WTC11 (cell line): ENCODE data around the gene EML2. TPM values are rescaled to one million over a fixed set of nuclear protein-coding genes. Genes with fewer than 3 reads are reported as not detected.

Experiments
- ATAC-seq: fragments of 200-7000 bp; cut with Tn5 transposase; 2 replicates; pipeline ENCODE4 v1.10.0; 2021; ENCODE audit warnings: mild to moderate bottlenecking, moderate library complexity
- CTCF ChIA-PET: fragments of 300-600 bp; sonication (Branson Sonifier 250); formaldehyde crosslinking; loops from one replicate; lab custom pipeline; 2021; ENCODE audit warnings: antibody characterized with exemption; lab: Charles Lee
- POLR2A ChIA-PET: fragments of 350-600 bp; sonication (Branson Sonifier 250); formaldehyde crosslinking; loops from one replicate; lab custom pipeline; 2021; ENCODE audit warnings: antibody characterized with exemption; lab: Charles Lee
- DNase-seq: peaks from one replicate; pipeline ENCODE4 v3.0.0; 2021; ENCODE audit warnings: low spot score
- H3K27ac Mint-ChIP-seq: 2 replicates; pipeline ENCODE4 v1.8.0; 2021; ENCODE audit warnings: mixed read lengths
- H3K27me3 Mint-ChIP-seq: 2 replicates; pipeline ENCODE4 v1.8.0; 2021; ENCODE audit warnings: low read depth, mild to moderate bottlenecking, moderate library complexity, mixed read lengths
- H3K36me3 Mint-ChIP-seq: 2 replicates; pipeline ENCODE4 v1.8.0; 2021; ENCODE audit warnings: mixed read lengths
- H3K4me1 Mint-ChIP-seq: 2 replicates; pipeline ENCODE4 v1.8.0; 2022; ENCODE audit warnings: mixed read lengths
- H3K4me3 Mint-ChIP-seq: 2 replicates; pipeline ENCODE4 v1.8.0; 2021; ENCODE audit warnings: mild to moderate bottlenecking, moderate library complexity, mixed read lengths
- H3K9me3 Mint-ChIP-seq: 2 replicates; pipeline ENCODE4 v1.8.0; 2021; ENCODE audit warnings: mixed read lengths
- ATF3 ChIP-seq: sonication (generic); formaldehyde crosslinking; conservative IDR thresholded peaks from 2 replicates; pipeline ENCODE4 v1.8.1; 2022; ENCODE audit warnings: mild to moderate bottlenecking, missing genetic modification reagents
- E2F4 ChIP-seq: sonication (generic); formaldehyde crosslinking; IDR thresholded peaks from 2 replicates; pipeline ENCODE4 v1.8.1; 2022; ENCODE audit warnings: low read depth, mild to moderate bottlenecking, moderate library complexity, missing genetic modification reagents, borderline replicate concordance
- ELF4 ChIP-seq: sonication (generic); formaldehyde crosslinking; IDR thresholded peaks from 2 replicates; pipeline ENCODE4 v1.8.1; 2022; ENCODE audit warnings: low read depth, mild to moderate bottlenecking, moderate library complexity, missing genetic modification reagents
- ETV6 ChIP-seq: sonication (generic); formaldehyde crosslinking; IDR thresholded peaks from 2 replicates; pipeline ENCODE4 v1.8.1; 2022; ENCODE audit warnings: mild to moderate bottlenecking, missing genetic modification reagents
- HMGA2 ChIP-seq: fragments of 250-450 bp; sonication (Bioruptor Pico); IDR thresholded peaks from 2 replicates; pipeline ENCODE4 v1.4.0; 2021; ENCODE audit warnings: mild to moderate bottlenecking, moderate library complexity
- JAZF1 ChIP-seq: fragments of 250-450 bp; sonication (Bioruptor Pico); IDR thresholded peaks from 2 replicates; pipeline ENCODE4 v1.9.0; 2021; ENCODE audit warnings: moderate library complexity, mild to moderate bottlenecking, inconsistent platforms
- KAT7 ChIP-seq: sonication (generic); formaldehyde crosslinking; IDR thresholded peaks from 2 replicates; pipeline ENCODE4 v1.8.1; 2023; ENCODE audit warnings: missing genetic modification reagents, mild to moderate bottlenecking, borderline replicate concordance
- NR3C1 ChIP-seq: sonication (generic); formaldehyde crosslinking; conservative IDR thresholded peaks from 2 replicates; pipeline ENCODE4 v1.8.1; 2023; ENCODE audit warnings: low read depth, mild to moderate bottlenecking, missing genetic modification reagents
- PRDM15 ChIP-seq: sonication (generic); formaldehyde crosslinking; IDR thresholded peaks from 2 replicates; pipeline ENCODE4 v1.8.0; 2022; ENCODE audit warnings: missing genetic modification reagents
- SMAD4 ChIP-seq: sonication (generic); formaldehyde crosslinking; IDR thresholded peaks from 2 replicates; pipeline ENCODE4 v1.8.0; 2022; ENCODE audit warnings: mild to moderate bottlenecking, missing genetic modification reagents
- TEAD4 ChIP-seq: sonication (generic); formaldehyde crosslinking; IDR thresholded peaks from 2 replicates; pipeline ENCODE4 v1.8.0; 2022; ENCODE audit warnings: mild to moderate bottlenecking, missing genetic modification reagents
- ZNF121 ChIP-seq: sonication (generic); formaldehyde crosslinking; IDR thresholded peaks from 2 replicates; pipeline ENCODE4 v1.8.0; 2023; ENCODE audit warnings: missing genetic modification reagents
- ZNF263 ChIP-seq: sonication (generic); formaldehyde crosslinking; IDR thresholded peaks from 2 replicates; pipeline ENCODE4 v1.8.1; 2022; ENCODE audit warnings: low read depth, mild to moderate bottlenecking, moderate library complexity, missing genetic modification reagents
- ZNF423 ChIP-seq: fragments of 250-450 bp; sonication (Bioruptor Pico); IDR thresholded peaks from 2 replicates; pipeline ENCODE4 v2.1.2; 2022; ENCODE audit warnings: mild to moderate bottlenecking, moderate library complexity
- total RNA-seq: library from RNA; stranded (reverse); gene quantifications from 3 replicates; pipeline ENCODE4 v1.2.3, GENCODE V29; 2021
- TF ChIP-seq, protein P1 (sequence below): sonication (generic); formaldehyde crosslinking; IDR thresholded peaks from 2 replicates; pipeline ENCODE4 v1.8.1; 2022; ENCODE audit warnings: mild to moderate bottlenecking, moderate library complexity, missing genetic modification reagents
- TF ChIP-seq, protein P2 (sequence below): sonication (generic); formaldehyde crosslinking; IDR thresholded peaks from 2 replicates; pipeline ENCODE4 v1.8.0; 2022; ENCODE audit warnings: mild to moderate bottlenecking, missing genetic modification reagents
- TF ChIP-seq, protein P3 (sequence below): sonication (generic); formaldehyde crosslinking; IDR thresholded peaks from 2 replicates; pipeline ENCODE4 v1.8.1; 2023; ENCODE audit warnings: mild to moderate bottlenecking, moderate library complexity, missing genetic modification reagents
- TF ChIP-seq, protein P4 (sequence below): fragments of 250-450 bp; sonication (Bioruptor Pico); IDR thresholded peaks from 2 replicates; pipeline ENCODE4 v2.1.2; 2022; ENCODE audit warnings: mild to moderate bottlenecking, moderate library complexity

The EML2 gene
- total RNA-seq, 1 experiment from 2014 or later, result 63.3 TPM

- H3K9me3 Mint-ChIP-seq, result no peaks in the 10 kb centered on the region
- no peak overlapping the region for H3K27ac Mint-ChIP-seq
- peak overlapping the region; percentile 65 for H3K4me3 Mint-ChIP-seq
- H3K36me3 Mint-ChIP-seq, result no peaks in the 10 kb centered on the region
- H3K27me3 Mint-ChIP-seq, result peaks cover 81% of the 10 kb centered on the region
- ATAC-seq, result no peak
- no peak for DNase-seq
- peak; percentile 75 for TF ChIP-seq ETV6
- TF ChIP-seq, protein P1, sequence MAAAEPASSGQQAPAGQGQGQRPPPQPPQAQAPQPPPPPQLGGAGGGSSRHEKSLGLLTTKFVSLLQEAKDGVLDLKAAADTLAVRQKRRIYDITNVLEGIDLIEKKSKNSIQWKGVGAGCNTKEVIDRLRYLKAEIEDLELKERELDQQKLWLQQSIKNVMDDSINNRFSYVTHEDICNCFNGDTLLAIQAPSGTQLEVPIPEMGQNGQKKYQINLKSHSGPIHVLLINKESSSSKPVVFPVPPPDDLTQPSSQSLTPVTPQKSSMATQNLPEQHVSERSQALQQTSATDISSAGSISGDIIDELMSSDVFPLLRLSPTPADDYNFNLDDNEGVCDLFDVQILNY (CRISPR knock-in tag), result no peak
- no peak for TF ChIP-seq TEAD4 (CRISPR knock-in tag)
- POLR2A ChIA-PET, result interaction anchor here (0.5 kb wide), 1 partner anchor 15 kb away, joined by 3 read pairs; no protein-coding TSS in a partner anchor
- H3K4me1 Mint-ChIP-seq, result peaks cover 57% of the 10 kb centered on the region
- CTCF ChIA-PET, result interaction anchor here (0.9 to 5.2 kb wide), 5 partner anchors 10 to 73 kb away, joined by 3 to 81 read pairs (median 4); partner anchors contain the start of gene EML2
These were observed 38.1 kb downstream of the EML2 start for GRCh38 chr19:45601115-45601514.

- no peak for DNase-seq
- TF ChIP-seq, protein P2, sequence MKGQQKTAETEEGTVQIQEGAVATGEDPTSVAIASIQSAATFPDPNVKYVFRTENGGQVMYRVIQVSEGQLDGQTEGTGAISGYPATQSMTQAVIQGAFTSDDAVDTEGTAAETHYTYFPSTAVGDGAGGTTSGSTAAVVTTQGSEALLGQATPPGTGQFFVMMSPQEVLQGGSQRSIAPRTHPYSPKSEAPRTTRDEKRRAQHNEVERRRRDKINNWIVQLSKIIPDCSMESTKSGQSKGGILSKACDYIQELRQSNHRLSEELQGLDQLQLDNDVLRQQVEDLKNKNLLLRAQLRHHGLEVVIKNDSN, result no peak
- no peak for TF ChIP-seq ZNF263 (CRISPR knock-in tag)
- TF ChIP-seq, protein P3, sequence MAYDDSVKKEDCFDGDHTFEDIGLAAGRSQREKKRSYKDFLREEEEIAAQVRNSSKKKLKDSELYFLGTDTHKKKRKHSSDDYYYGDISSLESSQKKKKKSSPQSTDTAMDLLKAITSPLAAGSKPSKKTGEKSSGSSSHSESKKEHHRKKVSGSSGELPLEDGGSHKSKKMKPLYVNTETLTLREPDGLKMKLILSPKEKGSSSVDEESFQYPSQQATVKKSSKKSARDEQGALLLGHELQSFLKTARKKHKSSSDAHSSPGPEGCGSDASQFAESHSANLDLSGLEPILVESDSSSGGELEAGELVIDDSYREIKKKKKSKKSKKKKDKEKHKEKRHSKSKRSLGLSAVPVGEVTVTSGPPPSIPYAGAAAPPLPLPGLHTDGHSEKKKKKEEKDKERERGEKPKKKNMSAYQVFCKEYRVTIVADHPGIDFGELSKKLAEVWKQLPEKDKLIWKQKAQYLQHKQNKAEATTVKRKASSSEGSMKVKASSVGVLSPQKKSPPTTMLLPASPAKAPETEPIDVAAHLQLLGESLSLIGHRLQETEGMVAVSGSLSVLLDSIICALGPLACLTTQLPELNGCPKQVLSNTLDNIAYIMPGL (CRISPR knock-in tag), result no peak
- no peak for TF ChIP-seq ZNF121 (CRISPR knock-in tag)
- TF ChIP-seq JAZF1 (CRISPR knock-in tag), result no peak
- TF ChIP-seq KAT7 (CRISPR knock-in tag), result no peak
- TF ChIP-seq PRDM15 (CRISPR knock-in tag), result no peak
- TF ChIP-seq, protein P1 (CRISPR knock-in tag), result no peak
- TF ChIP-seq ATF3 (CRISPR knock-in tag), result no peak
- TF ChIP-seq ZNF423, result no peak
- TF ChIP-seq TEAD4 (CRISPR knock-in tag), result no peak
- TF ChIP-seq, protein P4, sequence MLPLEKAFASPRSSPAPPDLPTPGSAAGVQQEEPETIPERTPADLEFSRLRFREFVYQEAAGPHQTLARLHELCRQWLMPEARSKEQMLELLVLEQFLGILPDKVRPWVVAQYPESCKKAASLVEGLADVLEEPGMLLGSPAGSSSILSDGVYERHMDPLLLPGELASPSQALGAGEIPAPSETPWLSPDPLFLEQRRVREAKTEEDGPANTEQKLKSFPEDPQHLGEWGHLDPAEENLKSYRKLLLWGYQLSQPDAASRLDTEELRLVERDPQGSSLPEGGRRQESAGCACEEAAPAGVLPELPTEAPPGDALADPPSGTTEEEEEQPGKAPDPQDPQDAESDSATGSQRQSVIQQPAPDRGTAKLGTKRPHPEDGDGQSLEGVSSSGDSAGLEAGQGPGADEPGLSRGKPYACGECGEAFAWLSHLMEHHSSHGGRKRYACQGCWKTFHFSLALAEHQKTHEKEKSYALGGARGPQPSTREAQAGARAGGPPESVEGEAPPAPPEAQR (CRISPR knock-in tag), result no peak
- TF ChIP-seq ELF4, result no peak
- no peak for TF ChIP-seq HMGA2 (CRISPR knock-in tag)
- no peak for TF ChIP-seq SMAD4 (CRISPR knock-in tag)
- no peak for TF ChIP-seq E2F4 (CRISPR knock-in tag)
- TF ChIP-seq NR3C1, result no peak
- Mint-ChIP-seq H3K9me3 (no peaks in the 10 kb centered on the region), H3K4me1 (peaks cover 63% of the 10 kb centered on the region), H3K4me3 (peak overlapping the region; percentile 51), H3K27ac (no peak overlapping the region), H3K27me3 (peaks cover 85% of the 10 kb centered on the region), H3K36me3 (no peaks in the 10 kb centered on the region)
- POLR2A ChIA-PET, result no interaction called here
- no peak for ATAC-seq
- CTCF ChIA-PET, result interaction anchor here (1.2 to 5.2 kb wide), 5 partner anchors 16 to 77 kb away, joined by 3 to 81 read pairs (median 4); partner anchors contain the start of gene EML2
These were observed 38.8 kb downstream of the EML2 start for GRCh38 chr19:45600340-45600885.
